Measurements from ENCODE around the gene PKP1. TPM values are rescaled to one million over a fixed set of nuclear protein-coding genes. Genes with fewer than 3 reads are reported as not detected.

PKP1 gene
- polyA plus RNA-seq, 1 donor (not counting 4 experiments of a cell fraction or from before 2014, with no cell fraction given), result 169 TPM

DNA sequence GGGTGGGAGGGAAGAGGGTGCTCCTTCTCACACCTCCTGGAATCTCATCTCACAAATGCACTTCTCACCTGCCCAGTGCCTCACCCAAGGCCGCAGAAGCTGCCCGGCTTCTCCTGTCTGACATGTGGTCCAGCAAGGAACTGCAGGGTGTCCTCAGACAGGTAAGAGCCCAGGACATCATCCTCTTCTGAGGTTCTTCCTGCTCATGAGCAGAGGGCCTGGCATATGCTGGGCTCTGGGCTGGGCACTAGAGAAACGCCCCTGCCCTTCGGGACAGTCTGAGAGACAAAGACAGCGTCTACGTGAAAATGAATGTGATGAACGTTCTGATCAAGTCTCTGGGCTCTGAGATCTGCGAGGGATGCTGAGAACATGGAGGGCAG lies 42.4 kb downstream of the PKP1 start:
- no peak overlapping the region for H3K27ac ChIP-seq (ENCODE audit: control insufficient read depth, insufficient read depth, low read length)
- dilution Hi-C loops (cut with MboI; ENCODE audit: extremely low pct_ligation_motif_present, low sequenced_read_pairs), result no loop called here
- no peak overlapping the region for H2AFZ ChIP-seq (ENCODE audit: control insufficient read depth, low read length)
- no peaks in the 10 kb centered on the region for H3K79me2 ChIP-seq (ENCODE audit: control insufficient read depth, insufficient read depth, low read length)
- no peak overlapping the region for H3K4me2 ChIP-seq (ENCODE audit: control insufficient read depth, extremely low read depth, insufficient read depth, low read depth, low read length)
- H3K9me1 ChIP-seq (ENCODE audit: control insufficient read depth, extremely low read depth, insufficient read depth, low read length), result peaks cover 4% of the 10 kb centered on the region
- no peak for TF ChIP-seq CTCF (optimal IDR thresholded peaks at IDR 0.05 in 1 of 3, IDR thresholded peaks at IDR 0.05 in 1 of 3, conservative IDR thresholded peaks at IDR 0.05 in 1 of 3; ENCODE audit: extremely low read depth in 1 of 3, insufficient read depth in 2 of 3, low read length in 3 of 3)
- no peak overlapping the region for H3K4me3 ChIP-seq (ENCODE audit: control insufficient read depth in 2 of 3, extremely low read depth in 1 of 3, insufficient read depth in 2 of 3, low read depth in 1 of 3, low read length in 3 of 3)
- no peaks in the 10 kb centered on the region for H3K9me3 ChIP-seq (ENCODE audit: control insufficient read depth, low read depth, low read length)
- H3K9ac ChIP-seq (ENCODE audit: control insufficient read depth, extremely low read depth, insufficient read depth, low read length), result no peak overlapping the region
- H3K27me3 ChIP-seq (ENCODE audit: control insufficient read depth, extremely low read depth, insufficient read depth, low read length), result no peaks in the 10 kb centered on the region
- H4K20me1 ChIP-seq (ENCODE audit: control insufficient read depth, extremely low read depth, insufficient read depth, low read length), result no peaks in the 10 kb centered on the region
- FAIRE-seq (no peak), DNase-seq (ENCODE audit: low read depth, low spot score) (no peak)
- H3K36me3 ChIP-seq (ENCODE audit: control insufficient read depth in 2 of 2, extremely low read depth in 1 of 2, insufficient read depth in 2 of 2, low read length in 2 of 2), result peaks cover 75 to 86% of the 10 kb centered on the region in 2 experiments
- peaks cover 11% of the 10 kb centered on the region for H3K4me1 ChIP-seq (ENCODE audit: control insufficient read depth, extremely low read depth, insufficient read depth, low read length)

DNA sequence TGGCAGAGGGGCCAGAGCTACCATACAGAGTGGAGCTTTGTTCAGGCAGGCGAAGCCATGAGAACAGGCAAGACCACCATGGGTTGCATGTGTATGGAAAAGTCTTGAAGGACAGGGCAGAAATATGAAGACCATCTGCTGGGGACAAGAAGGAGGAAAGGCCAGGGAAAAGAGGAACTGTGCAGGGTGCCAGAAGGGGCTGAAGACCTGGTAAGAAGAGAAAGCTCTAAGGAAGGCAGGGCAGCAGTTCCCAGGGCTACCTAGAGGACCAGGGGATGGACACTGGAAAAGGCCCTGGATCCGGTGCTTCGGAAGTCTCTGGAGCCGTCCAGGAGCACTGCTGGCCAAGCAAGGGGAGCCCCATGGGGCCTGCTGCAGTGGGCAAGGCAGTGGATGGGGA lies 43.4 kb downstream of the PKP1 start:
- Histone ChIP-seq H3K4me2 (ENCODE audit: control insufficient read depth, extremely low read depth, insufficient read depth, low read depth, low read length) (no peak overlapping the region), H3K4me3 (ENCODE audit: control insufficient read depth in 2 of 3, extremely low read depth in 1 of 3, insufficient read depth in 2 of 3, low read depth in 1 of 3, low read length in 3 of 3) (no peak overlapping the region), H3K27me3 (ENCODE audit: control insufficient read depth, extremely low read depth, insufficient read depth, low read length) (no peaks in the 10 kb centered on the region), H3K9me1 (ENCODE audit: control insufficient read depth, extremely low read depth, insufficient read depth, low read length) (peaks cover 4% of the 10 kb centered on the region), H3K4me1 (ENCODE audit: control insufficient read depth, extremely low read depth, insufficient read depth, low read length) (peaks cover 11% of the 10 kb centered on the region), H4K20me1 (ENCODE audit: control insufficient read depth, extremely low read depth, insufficient read depth, low read length) (no peaks in the 10 kb centered on the region), H3K36me3 (ENCODE audit: control insufficient read depth in 2 of 2, extremely low read depth in 1 of 2, insufficient read depth in 2 of 2, low read length in 2 of 2) (peaks cover 64 to 76% of the 10 kb centered on the region in 2 experiments), H3K27ac (ENCODE audit: control insufficient read depth, insufficient read depth, low read length) (no peak overlapping the region), H3K9me3 (ENCODE audit: control insufficient read depth, low read depth, low read length) (no peaks in the 10 kb centered on the region), H3K79me2 (ENCODE audit: control insufficient read depth, insufficient read depth, low read length) (no peaks in the 10 kb centered on the region), H3K9ac (ENCODE audit: control insufficient read depth, extremely low read depth, insufficient read depth, low read length) (no peak overlapping the region), H2AFZ (ENCODE audit: control insufficient read depth, low read length) (no peak overlapping the region)
- TF ChIP-seq EZH2 (IDR thresholded peaks at IDR 0.05; ENCODE audit: low read length) (no peak), CTCF (optimal IDR thresholded peaks at IDR 0.05 in 1 of 3, IDR thresholded peaks at IDR 0.05 in 1 of 3, conservative IDR thresholded peaks at IDR 0.05 in 1 of 3; ENCODE audit: extremely low read depth in 1 of 3, insufficient read depth in 2 of 3, low read length in 3 of 3) (no peak)
- dilution Hi-C loops (cut with MboI; ENCODE audit: extremely low pct_ligation_motif_present, low sequenced_read_pairs), result no loop called here
- FAIRE-seq, result no peak
- no peak for DNase-seq (ENCODE audit: low read depth, low spot score)
